HG02571 (cell line): ENCODE results near the gene NEK10.

Source experiments
- ATAC-seq: cut with Tn5 transposase; IDR thresholded peaks from one replicate; pipeline ENCODE4 v1.9.1; 2021; ENCODE audit warnings: mild to moderate bottlenecking, moderate library complexity; ENCODE audit not compliant: unreplicated experiment

Gene NEK10

DNA sequence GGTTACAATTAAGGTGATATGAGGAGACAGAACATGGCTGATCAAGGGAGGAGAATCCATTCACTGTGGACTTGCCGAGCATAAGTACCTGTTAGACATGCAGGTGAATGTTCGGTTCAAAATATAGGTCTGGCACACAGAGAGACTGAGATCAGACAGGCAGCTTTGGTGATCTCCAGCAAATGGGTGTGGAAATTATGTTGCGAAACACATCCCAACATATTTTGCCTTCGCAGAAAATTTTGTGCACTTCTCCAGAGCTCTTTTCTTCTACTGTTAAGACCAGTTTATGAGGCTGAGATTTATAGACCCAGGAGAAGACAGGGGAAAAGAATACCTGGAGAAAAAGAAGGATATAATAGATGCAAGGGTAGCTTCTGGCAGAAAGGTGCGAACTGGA, 183.2 kb downstream of the NEK10 start:
- no peak for ATAC-seq

DNA sequence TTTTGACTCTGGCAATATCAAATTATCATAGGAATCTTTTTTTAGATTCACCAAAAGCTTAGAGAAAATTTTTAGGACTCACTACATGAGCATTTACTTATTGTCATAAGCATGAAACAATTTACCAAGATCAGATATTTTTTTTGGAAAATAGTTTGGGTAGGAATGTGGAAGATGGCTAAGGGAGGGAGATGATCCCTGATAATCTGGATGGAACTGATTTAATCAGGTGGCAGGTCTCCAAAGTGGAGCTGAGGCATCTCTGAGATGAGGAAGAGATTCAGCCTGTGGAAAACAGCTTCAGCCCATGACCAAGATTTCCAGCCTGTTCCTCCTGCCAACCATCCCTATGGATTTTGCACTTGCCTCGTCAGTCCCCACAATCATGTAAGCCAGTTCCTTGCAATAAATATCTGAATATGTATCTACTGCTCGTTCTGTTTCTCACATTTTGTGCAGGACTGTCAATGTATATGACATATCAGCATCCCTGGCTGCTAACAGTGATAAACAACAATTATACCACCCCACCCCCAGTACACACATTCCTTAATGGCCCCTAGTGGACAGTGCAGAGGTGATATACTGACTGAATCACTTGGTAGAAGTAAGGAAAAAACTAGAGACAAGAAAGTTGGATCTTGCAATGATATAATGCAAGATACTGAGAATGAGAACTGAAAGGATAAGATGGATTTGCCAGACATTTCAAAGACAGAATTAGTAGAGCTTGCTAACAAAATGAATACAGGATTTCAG, 183.8 kb downstream of the NEK10 start:
- ATAC-seq = no peak

DNA sequence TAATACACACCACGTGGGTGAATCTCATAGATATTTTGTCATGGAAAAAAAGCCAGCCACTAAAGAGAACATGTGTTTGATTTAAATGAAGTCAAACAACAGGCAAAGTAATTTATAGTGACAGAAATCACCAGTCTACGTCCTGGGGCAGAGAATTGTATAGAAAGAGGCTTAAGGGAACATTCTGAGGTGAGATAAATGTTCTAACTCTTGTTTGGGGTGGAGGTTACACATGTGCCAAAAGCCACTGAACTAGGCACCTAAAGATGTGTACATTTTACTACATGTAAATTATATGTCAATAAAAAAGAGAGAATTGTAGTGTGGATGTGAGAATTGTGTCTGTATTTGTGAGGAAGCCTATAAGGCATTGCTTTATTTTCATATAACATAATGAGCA, 184.9 kb downstream of the NEK10 start:
- no peak for ATAC-seq

DNA sequence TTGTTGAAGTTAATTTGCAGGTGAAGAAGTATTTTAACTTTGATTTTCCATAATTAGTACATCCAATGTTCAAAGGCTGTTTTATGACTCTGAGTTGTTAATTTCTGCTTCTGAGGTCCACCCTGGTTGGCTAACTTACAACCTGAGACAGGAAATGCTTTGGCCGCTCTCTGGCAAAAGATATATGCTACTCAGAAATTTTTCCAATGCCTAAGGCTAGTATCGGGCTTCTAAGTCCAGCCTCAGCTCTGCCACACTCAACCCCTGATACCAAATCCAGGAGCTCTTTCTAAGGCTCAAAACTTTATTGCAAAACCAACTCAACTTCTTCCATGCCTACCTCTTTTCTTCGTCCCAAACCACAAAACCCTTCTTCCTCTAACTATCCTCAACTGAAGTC, 192.9 kb downstream of the NEK10 start:
- ATAC-seq = no peak

DNA sequence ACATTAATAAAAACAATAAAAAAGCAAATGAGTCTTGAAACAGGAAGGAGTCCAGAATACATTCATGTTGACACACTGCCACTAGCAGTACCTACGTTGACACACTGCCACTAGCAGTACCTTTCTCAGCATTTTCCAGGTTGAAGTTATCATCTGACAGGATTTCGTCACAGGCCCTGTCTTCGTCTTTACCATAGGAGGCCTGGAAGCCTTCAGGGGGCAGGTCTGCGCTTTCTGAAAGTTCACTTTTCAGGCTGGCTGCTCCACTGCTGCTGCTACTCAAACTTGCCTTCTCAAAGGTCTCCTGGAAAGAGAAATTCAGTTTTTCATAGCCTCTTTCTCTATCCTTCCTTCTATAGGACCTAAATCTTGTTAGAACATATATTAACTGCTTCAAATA, 194.7 kb downstream of the NEK10 start:
- ATAC-seq = no peak

DNA sequence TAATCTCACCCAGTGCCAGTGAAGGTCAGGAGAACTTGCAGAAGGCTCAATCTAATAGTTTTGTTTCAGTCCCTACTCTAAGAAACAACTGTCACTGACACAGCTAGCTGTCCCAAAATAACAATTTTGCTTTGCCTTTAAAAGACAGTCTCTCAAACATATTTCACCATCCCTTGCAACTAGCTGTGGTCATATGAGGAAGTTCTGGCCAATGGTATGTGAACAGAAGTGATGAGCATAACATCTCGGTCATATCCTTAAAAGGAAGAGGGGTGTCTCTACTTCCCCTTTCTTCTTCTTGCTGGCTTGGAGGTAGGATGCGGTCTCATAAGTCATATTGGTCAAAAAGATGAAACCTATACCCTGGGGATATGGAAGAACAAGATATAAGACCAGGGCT, 198.1 kb downstream of the NEK10 start:
- no peak for ATAC-seq

DNA sequence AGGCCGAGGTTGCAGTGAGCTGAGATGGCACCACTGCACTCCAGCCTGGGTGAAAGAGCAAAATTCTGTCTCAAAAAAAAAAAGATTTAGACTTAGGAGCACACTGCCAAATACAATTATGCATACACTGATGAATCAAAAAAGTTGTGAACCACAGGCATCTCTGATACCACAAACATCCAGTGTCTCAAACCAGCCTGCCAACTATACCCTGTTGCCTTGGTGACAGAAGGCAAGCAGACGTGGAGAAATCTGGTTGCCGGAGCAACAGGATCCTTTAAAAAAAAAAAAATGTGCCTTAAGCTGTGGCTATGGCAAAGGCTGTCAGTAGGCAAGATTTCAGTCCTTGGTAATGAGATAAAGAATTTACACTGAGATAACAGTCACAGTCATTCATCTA, 202.3 kb downstream of the NEK10 start:
- ATAC-seq = no peak

DNA sequence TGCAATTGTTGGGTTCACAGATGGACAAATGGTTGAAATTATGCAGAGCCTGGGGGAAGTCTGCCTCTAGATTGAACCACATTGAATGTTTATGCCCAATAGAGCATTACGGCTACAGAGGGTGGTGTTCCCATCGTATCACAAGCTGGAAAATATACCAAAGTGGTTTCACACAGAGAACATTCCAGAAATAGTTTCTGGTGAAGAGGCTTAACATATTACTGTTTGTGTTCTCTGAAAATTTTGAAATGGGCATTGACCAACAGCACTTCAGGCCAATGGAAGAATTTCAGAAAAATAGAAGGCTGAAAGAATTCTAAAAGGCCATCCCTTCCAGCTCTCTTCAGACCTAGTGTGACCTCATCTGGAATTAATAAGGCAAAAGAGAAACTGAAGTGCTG, 203.9 kb downstream of the NEK10 start:
- no peak for ATAC-seq

DNA sequence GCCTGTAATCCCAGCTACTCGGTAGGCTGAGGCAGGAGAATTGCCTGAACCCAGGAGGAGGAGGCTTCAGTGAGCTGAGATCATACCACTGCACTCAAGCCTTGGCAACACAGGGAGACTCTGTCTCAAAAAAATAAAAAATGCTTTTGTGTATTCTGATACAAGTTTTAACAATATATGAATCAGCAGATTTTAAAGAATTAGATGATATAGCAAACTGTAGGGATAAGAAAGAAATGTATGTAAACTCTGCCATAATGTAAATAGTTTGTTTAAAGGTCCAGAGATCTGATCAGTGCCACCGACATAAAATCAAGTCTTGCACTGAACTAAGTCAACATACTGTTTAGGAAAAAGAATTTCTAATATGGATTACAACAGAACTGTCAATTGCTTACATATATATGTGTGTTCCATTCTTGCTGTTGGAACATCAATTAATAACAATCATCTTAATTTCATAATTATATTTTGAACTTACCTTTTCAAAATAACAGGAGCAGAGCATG, 208.3 kb downstream of the NEK10 start:
- no peak for ATAC-seq

DNA sequence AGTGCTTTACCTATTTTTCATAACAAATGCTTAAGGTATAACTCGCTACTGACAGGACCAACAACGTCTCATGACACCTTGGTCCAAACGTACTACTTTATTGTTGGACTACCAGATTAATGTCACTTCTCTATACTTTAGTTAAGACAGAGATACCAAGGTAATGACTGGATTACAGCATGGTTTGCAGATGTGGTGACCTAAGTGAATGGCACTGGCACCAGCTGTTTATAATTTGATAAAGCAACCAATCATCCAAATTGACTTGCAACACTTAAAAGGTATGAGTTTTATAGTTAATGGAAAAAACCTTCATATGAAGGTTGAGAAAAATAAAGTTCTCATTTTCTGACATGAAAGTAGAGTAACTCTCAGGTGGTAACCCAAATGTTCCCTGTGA, 209.0 kb downstream of the NEK10 start:
- no peak for ATAC-seq

DNA sequence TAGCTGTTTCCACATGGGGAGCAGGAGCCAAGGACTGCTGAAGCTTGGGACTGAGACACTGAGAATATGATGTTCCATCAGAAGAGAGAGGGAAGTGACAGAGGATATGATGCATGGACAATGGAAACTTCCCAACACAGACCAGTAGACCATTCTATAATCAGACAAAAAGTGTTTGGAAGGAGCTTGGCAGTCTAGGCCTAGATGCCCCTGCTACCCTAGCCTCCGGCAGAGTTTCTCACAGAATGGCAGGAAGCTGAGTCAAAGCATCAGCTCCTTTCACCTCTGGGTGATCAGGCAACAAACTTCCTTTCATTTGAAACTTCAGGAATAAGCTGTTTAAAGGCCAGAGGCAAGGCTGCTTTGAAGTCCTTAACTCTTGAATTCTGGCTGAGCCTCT, 222.0 kb downstream of the NEK10 start:
- no peak for ATAC-seq

DNA sequence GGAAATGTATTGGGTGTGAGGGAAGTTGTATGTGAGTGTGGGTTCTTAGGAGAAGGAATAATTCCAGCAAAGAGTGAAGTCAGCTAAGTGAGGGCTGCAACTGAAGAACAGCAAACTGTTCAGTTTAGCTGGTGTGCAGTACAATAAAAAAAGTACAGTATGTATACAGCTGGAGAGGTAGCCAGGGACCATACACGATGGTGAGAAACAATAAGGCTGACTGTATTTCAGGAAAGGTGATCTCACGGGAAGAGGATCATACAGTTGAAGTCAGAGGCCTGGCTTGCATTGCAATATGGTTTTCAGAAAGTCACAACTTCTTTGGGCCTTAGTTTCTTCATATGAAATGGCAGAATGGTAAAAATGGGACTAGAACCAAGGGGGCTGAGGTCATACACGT, 222.4 kb downstream of the NEK10 start:
- no peak for ATAC-seq

DNA sequence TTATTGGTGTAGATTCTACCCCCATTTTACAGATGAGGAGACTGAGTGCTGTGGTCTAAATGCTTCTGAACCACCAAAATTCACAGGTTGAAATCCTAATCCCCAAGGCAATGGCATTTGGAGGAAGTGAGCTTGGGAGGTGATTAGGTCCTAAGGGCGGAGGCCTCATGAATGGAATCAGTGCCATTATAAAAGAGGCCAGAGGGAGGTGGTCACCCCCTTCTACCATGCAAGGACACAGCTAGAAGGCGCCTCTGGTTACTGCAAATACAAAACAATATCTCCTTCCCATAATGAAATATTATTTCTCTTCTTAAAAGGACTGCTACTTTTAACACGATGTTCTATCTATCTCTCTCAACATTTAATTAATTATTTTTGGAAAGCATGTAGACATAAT, 223.5 kb downstream of the NEK10 start:
- no peak for ATAC-seq

DNA sequence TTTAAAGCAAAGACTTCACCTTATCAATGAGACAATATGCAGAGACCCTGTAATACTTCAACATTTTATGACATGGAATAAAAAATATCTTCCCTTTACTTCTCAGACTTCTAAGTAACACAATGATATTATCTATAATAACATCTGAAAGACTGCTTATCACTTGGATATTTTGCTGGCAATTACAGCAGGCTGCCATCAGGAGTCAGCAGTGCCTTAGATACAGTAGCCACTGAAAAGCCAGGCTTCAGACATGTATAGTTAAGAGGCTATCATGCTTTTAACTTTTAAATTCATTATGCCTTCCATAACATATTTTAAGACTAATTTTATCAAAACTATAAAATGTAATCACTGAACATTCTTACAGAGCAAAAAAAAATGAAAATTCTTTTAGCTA, 227.5 kb downstream of the NEK10 start:
- ATAC-seq = no peak

DNA sequence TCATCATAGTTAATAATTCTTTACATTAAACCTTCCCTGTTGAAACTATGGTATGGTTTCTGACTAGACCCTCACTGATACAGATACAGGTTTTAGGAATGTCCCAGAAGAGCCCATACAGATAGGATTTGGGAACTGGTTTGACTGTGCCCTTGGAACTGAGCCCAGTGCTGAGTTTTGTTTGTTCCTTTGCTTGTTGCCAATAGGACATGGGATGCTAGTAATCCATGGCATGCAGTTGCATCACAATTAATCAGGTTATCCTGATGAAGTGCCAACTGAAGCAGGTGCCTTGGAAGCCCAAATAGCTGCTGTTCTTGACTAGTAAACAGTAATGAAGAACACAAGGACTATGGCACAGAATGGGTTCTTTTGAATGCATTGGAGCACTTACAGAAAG, 230.6 kb downstream of the NEK10 start:
- ATAC-seq = no peak

DNA sequence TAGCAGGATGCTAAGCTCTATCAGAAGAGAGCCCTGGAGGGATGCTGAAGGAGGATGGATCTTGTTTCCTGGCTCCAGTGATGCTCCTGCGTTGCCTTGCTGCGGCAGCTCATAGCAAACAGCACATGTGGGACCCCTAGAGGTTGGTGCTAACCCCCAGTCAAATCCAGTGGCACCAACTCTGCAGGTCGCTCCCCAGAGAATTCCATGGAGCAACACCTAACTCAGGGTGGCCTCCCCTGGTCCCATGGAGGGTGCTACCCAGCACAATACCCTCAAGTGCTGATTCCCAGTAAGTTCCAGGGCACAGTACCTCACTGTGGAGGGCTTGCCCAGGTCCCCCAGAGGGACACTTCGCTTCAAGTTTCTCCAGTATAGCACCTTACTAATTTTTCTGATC, 231.2 kb downstream of the NEK10 start:
- no peak for ATAC-seq

DNA sequence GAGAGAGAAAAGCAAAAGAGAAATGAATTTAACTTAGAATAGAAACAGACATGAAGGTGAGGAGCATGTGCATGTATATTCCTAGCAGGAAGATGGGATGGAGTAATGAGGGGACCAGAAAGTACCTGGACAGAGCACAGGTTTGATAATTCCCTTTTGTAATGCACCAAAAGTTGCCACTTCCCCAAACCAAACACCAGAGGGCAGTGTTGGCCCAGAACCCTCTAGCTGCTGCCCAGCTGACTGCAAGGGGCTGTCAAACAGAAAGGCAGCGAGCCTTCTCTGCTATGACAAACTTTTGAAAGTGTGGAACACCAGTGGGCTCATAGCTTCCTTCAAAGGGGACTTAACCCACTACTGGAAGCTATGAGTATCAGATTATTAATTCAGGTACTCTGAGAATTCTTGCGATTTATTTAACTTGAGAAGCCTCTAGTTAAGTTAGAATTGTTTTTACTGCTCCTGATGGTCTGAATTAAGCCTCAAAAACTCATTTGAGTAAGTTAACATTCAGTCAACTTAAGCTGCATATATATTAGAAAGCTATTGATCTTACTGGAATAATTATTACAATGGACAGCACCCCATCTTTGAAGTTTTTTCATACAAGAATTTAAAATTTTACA, 234.9 kb downstream of the NEK10 start:
- ATAC-seq = peak; percentile 97

DNA sequence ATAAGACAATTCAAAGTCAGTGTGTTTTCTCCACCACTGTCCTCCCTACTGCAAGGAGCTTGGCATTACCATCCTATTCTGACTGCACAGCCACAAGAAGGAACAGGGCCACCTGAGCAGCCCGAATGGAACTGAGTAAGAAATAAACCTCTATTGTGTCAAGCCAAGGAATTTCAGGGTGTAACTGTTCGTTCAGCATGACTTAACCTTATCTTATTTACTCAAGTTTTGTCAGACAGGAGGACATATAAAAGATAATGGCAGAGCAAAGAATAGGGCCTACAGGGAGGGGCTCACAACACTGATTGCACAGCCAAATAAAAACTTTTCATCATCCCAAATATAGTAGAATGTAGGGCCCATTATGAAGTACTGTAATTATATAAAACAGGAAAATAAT, 236.1 kb downstream of the NEK10 start:
- ATAC-seq = no peak

DNA sequence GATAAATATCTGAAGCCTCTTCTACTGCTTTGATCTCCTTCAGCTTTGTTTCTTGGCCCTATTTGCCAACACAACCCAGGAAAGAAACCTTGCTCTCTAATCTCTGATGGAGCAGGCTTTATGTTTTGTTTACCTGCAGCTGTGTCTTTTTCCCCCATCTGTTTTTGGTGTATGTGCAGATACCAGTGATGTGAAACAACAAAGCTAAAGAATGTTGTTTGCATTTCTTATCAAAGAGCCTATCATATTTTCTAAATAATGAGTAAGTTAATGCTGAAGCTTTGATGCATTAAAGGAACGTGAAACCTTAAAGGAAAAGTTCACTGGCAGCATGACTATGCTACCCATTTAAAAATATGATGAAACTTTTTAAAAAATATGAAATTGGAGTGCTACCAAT, 238.4 kb downstream of the NEK10 start:
- no peak for ATAC-seq

DNA sequence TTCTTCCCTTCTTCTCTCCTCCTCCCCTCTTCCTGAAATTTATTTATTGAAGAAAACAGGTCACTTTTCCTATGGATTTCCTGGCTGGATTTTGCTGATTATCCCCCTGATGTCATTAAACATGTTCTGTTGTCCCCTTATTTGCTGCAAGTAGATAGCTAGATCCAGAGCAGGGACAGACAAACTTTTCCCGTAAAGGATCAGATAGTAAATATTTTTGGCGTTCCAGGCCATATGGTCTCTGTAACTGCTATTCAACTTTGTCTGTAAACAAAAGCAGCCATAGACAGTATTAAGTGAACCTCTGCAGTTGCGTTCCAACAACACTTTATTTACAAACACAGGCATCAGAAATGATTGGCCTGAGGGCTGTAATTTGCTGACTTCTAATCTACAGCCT, 241.3 kb downstream of the NEK10 start:
- no peak for ATAC-seq

DNA sequence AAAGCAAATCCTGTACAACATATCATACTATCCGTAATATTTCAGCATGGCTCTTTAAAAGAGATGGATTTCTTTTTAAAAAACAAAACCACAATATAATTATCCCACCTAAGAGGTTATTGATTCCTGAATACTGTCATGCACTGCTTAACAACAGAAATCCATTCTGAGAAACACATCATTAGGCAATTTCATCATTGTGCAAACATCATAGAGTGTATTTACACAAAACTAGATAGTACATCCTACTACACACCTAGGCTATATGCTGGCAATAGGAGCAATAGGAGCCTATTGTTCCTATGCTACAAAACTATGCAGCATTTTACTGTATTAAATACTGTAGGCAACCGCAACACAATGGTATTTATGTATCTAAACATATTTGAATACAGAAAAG, 242.0 kb downstream of the NEK10 start:
- no peak for ATAC-seq

DNA sequence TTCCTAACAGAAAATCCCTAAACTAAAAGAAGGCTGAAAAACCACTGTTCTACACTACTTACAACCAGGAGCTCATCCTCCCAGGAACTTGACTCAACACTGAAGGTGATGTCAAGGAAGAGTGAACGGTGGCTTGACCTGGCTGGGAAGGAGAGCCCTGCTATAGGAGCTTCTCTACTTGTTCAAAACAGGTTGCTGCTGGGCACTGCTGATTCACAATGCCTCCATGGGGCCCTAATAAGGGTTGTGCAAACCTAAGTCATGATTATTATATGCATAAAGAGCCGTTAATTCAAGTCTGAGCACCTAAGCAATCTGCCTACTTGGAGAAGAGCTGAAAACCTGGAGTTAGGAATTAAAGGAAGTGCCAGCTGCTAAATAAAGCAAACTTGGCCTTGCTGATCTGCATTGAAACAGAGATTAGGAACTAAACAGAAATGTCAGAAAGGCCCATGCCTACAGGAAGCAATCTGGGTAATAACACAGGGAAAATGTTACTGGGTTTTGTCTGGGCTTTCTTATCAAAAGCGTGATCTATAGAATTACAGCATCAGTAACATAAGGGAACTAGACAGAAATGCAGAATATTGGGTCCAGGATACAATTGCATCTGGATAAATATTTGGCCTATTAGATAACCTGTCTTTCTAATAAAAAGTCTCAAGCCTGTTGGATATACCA, 243.2 kb downstream of the NEK10 start:
- no peak for ATAC-seq
